Astrocyte (in vitro differentiated cells and primary cell): ENCODE results near the gene ADCY4. TPM values are rescaled to one million over a fixed set of nuclear protein-coding genes. Genes with fewer than 3 reads are reported as not detected.

ENCODE experiments used
- DNase-seq: peaks from one replicate; pipeline ENCODE4 v3.0.0-alpha.2; 2010; ENCODE audit warnings: low read depth
- FAIRE-seq: peaks from 2 replicates; lab custom pipeline; 2011; peaks lifted over from hg19 to GRCh38; lab: Jason Lieb, UNC
- H2AFZ ChIP-seq: 2 replicates; pipeline ENCODE4 v1.6.0; 2012; ENCODE audit warnings: low read depth, low read length, inconsistent platforms
- H3K27ac ChIP-seq: 2 replicates; pipeline ENCODE4 v1.5.1; 2011; ENCODE audit warnings: low read depth, low read length, inconsistent platforms
- H3K27me3 ChIP-seq: 2 replicates; pipeline ENCODE4 v1.6.0; 2011; ENCODE audit warnings: low read length, inconsistent platforms; ENCODE audit not compliant: insufficient read depth
- H3K36me3 ChIP-seq: 2 replicates; pipeline ENCODE4 v1.5.1; 2011; ENCODE audit warnings: low read length, inconsistent platforms; ENCODE audit not compliant: insufficient read depth
- H3K4me1 ChIP-seq: 2 replicates; pipeline ENCODE4 v1.5.1; 2011; ENCODE audit warnings: low read length, inconsistent platforms; ENCODE audit not compliant: insufficient read depth
- H3K4me2 ChIP-seq: 2 replicates; pipeline ENCODE4 v1.6.0; 2012; ENCODE audit warnings: low read length, inconsistent platforms
- H3K4me3 ChIP-seq: 2 replicates; pipeline ENCODE4 v1.5.1; 2011; ENCODE audit warnings: low read depth, mild to moderate bottlenecking, low read length, inconsistent platforms; ENCODE audit not compliant: insufficient read depth
- H3K79me2 ChIP-seq: 2 replicates; pipeline ENCODE4 v1.6.0; 2012; ENCODE audit warnings: mild to moderate bottlenecking, low read length, inconsistent platforms; ENCODE audit not compliant: insufficient read depth
- H3K9ac ChIP-seq: 2 replicates; pipeline ENCODE4 v1.6.0; 2012; ENCODE audit warnings: mild to moderate bottlenecking, low read length, inconsistent platforms
- H3K9me3 ChIP-seq: 2 replicates; pipeline ENCODE4 v1.5.1; 2012; ENCODE audit warnings: low read depth, mild to moderate bottlenecking, low read length, inconsistent platforms; ENCODE audit not compliant: insufficient read depth
- H4K20me1 ChIP-seq: 2 replicates; pipeline ENCODE4 v1.6.0; 2012; ENCODE audit warnings: low read length, inconsistent platforms; ENCODE audit not compliant: insufficient read depth
- H3K27ac Mint-ChIP-seq: one replicate; pipeline ENCODE4 v1.8.0; 2021; ENCODE audit warnings: mild to moderate bottlenecking, mixed read lengths; ENCODE audit not compliant: unreplicated experiment
- H3K27me3 Mint-ChIP-seq: one replicate; pipeline ENCODE4 v1.8.0; 2021; ENCODE audit warnings: low read depth, mixed read lengths; ENCODE audit not compliant: unreplicated experiment
- H3K36me3 Mint-ChIP-seq: one replicate; pipeline ENCODE4 v1.8.0; 2021; ENCODE audit warnings: low read depth, mixed read lengths; ENCODE audit not compliant: unreplicated experiment
- H3K4me1 Mint-ChIP-seq: one replicate; pipeline ENCODE4 v1.8.0; 2021; ENCODE audit warnings: low read depth, mixed read lengths; ENCODE audit not compliant: unreplicated experiment
- H3K4me3 Mint-ChIP-seq: one replicate; pipeline ENCODE4 v1.8.0; 2021; ENCODE audit warnings: mild to moderate bottlenecking, moderate library complexity, mixed read lengths; ENCODE audit not compliant: unreplicated experiment
- H3K9me3 Mint-ChIP-seq: one replicate; pipeline ENCODE4 v1.8.0; 2021; ENCODE audit warnings: mild to moderate bottlenecking, mixed read lengths; ENCODE audit not compliant: unreplicated experiment
- EZH2 ChIP-seq: IDR thresholded peaks from 2 replicates; pipeline ENCODE4 v1.6.1; 2012; ENCODE audit warnings: mild to moderate bottlenecking, low read length, inconsistent platforms; ENCODE audit not compliant: insufficient read depth
- total RNA-seq: library from RNA; stranded (reverse); gene quantifications from 2 replicates; pipeline ENCODE4 v1.2.1, GENCODE V29; 2021
- TF ChIP-seq, protein P1 (sequence below): IDR thresholded peaks from 2 replicates; pipeline ENCODE4 v1.5.1; 2011; ENCODE audit warnings: low read depth, mild to moderate bottlenecking, inconsistent platforms, low read length, moderate library complexity; ENCODE audit not compliant: insufficient read depth

The ADCY4 gene
- total RNA-seq, 1 donor from 2014 or later = 0.32 TPM

DNA sequence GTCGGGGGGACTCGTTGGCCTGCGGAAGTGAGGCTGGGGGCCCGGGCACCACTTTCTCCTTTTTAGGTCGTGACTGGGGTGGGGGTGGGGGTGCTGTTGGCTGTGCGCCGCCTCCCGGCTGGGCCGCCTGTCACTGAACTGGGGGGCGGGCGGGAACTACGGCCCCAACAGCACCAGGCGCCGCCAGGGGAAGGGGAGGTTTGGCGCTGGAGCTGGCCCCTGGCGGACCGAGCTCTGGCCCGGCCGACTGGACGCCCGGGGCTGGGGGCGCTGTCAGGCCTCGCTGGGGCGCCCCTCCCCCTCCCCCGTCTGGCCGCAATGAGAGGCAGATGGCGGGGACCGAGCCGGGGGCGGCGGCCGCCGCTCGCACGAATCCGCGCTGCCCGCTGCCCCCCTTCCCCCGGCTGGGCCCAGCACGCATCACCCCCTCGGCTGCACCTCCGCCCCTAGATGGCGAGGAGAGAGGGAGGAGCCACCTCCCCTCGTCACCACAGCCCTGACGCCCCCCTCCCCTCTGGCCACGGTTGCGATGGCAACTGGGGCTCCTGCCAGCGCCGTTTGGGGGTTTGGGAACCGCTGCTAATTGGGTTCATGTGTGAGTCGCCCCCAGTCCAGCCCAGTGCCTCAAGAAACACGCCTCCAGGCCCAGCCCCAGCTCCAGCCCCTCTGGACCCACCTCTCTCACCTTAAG is 33.8 kb upstream of the ADCY4 start:
- peaks cover 21% of the 10 kb centered on the region for H3K4me1 ChIP-seq
- Mint-ChIP-seq H3K36me3 (peaks cover 13% of the 10 kb centered on the region), H3K9me3 (no peaks in the 10 kb centered on the region), H3K27ac (peak overlapping the region; percentile 72), H3K27me3 (no peaks in the 10 kb centered on the region), H3K4me3 (peak overlapping the region; percentile 87), H3K4me1 (peaks cover 21% of the 10 kb centered on the region)
- H3K9me3 ChIP-seq = no peaks in the 10 kb centered on the region
- H4K20me1 ChIP-seq = peaks cover 15% of the 10 kb centered on the region
- peak overlapping the region; percentile 97 for H3K9ac ChIP-seq
- no peaks in the 10 kb centered on the region for H3K27me3 ChIP-seq
- peaks cover 8% of the 10 kb centered on the region for H3K36me3 ChIP-seq
- peak overlapping the region; percentile 65 for H2AFZ ChIP-seq
- peak overlapping the region; percentile 74 for H3K27ac ChIP-seq
- peak overlapping the region; percentile 84 for H3K4me3 ChIP-seq
- no peaks in the 10 kb centered on the region for H3K79me2 ChIP-seq
- DNase-seq (peak; percentile 57), FAIRE-seq (no peak)
- TF ChIP-seq EZH2 = no peak
- TF ChIP-seq, protein P1, sequence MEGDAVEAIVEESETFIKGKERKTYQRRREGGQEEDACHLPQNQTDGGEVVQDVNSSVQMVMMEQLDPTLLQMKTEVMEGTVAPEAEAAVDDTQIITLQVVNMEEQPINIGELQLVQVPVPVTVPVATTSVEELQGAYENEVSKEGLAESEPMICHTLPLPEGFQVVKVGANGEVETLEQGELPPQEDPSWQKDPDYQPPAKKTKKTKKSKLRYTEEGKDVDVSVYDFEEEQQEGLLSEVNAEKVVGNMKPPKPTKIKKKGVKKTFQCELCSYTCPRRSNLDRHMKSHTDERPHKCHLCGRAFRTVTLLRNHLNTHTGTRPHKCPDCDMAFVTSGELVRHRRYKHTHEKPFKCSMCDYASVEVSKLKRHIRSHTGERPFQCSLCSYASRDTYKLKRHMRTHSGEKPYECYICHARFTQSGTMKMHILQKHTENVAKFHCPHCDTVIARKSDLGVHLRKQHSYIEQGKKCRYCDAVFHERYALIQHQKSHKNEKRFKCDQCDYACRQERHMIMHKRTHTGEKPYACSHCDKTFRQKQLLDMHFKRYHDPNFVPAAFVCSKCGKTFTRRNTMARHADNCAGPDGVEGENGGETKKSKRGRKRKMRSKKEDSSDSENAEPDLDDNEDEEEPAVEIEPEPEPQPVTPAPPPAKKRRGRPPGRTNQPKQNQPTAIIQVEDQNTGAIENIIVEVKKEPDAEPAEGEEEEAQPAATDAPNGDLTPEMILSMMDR = no peak
- peak overlapping the region; percentile 100 for H3K4me2 ChIP-seq

DNA sequence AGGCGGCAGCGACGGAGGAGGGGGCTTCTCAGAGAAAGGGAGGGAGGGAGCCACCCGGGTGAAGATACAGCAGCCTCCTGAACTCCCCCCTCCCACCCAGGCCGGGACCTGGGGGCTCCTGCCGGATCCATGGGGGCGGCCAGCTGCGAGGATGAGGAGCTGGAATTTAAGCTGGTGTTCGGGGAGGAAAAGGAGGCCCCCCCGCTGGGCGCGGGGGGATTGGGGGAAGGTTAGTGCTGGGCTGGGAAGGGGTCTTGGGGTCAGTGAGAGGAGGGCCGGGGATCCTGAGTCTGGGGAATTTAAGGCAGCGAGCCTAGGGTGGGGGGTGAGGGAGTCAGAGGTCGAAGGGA is 33.3 kb upstream of the ADCY4 start:
- DNase-seq = no peak
- H3K9ac ChIP-seq = peak overlapping the region; percentile 97
- H3K4me2 ChIP-seq = peak overlapping the region; percentile 100

More for the DNA sequence above, 33.3 kb upstream of the ADCY4 start:
- Mint-ChIP-seq H3K4me3 (peak overlapping the region; percentile 87), H3K4me1 (peaks cover 21% of the 10 kb centered on the region), H3K36me3 (peaks cover 12% of the 10 kb centered on the region), H3K27ac (no peak overlapping the region), H3K9me3 (no peaks in the 10 kb centered on the region), H3K27me3 (no peaks in the 10 kb centered on the region)
- H3K9me3 ChIP-seq = no peaks in the 10 kb centered on the region
- H3K27ac ChIP-seq = peak overlapping the region; percentile 74
- peak overlapping the region; percentile 84 for H3K4me3 ChIP-seq
- FAIRE-seq = no peak
- TF ChIP-seq, protein P1 = no peak
- TF ChIP-seq EZH2 = no peak
- no peaks in the 10 kb centered on the region for H3K27me3 ChIP-seq
- H3K4me1 ChIP-seq = peaks cover 21% of the 10 kb centered on the region
- no peaks in the 10 kb centered on the region for H3K79me2 ChIP-seq
- H4K20me1 ChIP-seq = peaks cover 12% of the 10 kb centered on the region
- H3K36me3 ChIP-seq = peaks cover 5% of the 10 kb centered on the region
- H2AFZ ChIP-seq = peak overlapping the region; percentile 65
